GM18502 (cell line): ENCODE data around the gene GPR139.

Experiments used
- ATAC-seq: cut with Tn5 transposase; IDR thresholded peaks from one replicate; pipeline ENCODE4 v1.9.1; 2021; ENCODE audit warnings: mild to moderate bottlenecking; ENCODE audit not compliant: unreplicated experiment, poor library complexity

GPR139 gene

DNA sequence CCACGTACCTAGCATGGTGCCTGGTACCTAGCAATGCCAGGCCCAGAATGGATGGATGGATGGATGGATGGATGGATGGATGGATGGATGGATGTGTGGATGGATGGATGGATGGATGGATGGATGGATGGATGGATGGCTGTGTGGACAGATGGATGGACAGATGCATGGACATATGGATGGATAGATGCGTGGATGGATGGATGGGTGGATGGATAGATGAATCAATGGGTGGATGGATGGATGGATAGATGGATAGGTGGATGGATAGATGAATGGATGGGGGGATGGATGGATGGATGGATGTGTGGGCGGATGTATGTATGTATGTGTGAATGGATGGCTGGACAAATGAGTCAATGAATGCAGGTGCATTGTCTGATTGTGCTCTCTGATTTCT lies 12.6 kb downstream of the GPR139 start:
- ATAC-seq: no peak

GRCh38 chr16:20056436-20056835 lies 17.3 kb downstream of the GPR139 start:
- no peak for ATAC-seq

- no peak for ATAC-seq
These were observed 20.4 kb downstream of the GPR139 start for GRCh38 chr16:20053336-20053735.

GRCh38 chr16:20051611-20052010 lies 22.1 kb downstream of the GPR139 start:
- ATAC-seq: no peak

- no peak for ATAC-seq
These were observed 22.5 kb downstream of the GPR139 start for GRCh38 chr16:20051147-20051546.

GRCh38 chr16:20049831-20050230 lies 23.9 kb downstream of the GPR139 start:
- no peak for ATAC-seq

GRCh38 chr16:20045886-20046285 lies 27.8 kb downstream of the GPR139 start:
- no peak for ATAC-seq

DNA sequence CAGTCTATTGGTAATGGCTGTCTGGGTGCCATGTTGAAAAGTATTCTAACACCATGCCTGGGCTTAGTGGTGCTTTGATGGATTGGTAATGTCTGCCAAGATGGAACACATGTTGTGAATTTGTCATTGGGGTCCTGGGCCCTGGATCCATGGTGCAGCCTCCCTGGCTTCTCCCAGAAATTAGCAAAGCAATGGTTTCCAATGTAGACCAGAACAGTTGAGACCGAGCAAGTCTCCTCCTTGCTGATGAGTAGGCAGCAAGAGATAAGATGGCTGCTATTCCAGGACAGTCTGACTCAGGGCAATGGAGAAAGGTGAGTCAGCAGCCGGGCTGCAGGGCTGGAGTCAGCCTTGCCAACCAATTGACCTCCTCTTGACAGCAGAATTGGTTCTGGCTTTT lies 30.8 kb downstream of the GPR139 start:
- no peak for ATAC-seq

DNA sequence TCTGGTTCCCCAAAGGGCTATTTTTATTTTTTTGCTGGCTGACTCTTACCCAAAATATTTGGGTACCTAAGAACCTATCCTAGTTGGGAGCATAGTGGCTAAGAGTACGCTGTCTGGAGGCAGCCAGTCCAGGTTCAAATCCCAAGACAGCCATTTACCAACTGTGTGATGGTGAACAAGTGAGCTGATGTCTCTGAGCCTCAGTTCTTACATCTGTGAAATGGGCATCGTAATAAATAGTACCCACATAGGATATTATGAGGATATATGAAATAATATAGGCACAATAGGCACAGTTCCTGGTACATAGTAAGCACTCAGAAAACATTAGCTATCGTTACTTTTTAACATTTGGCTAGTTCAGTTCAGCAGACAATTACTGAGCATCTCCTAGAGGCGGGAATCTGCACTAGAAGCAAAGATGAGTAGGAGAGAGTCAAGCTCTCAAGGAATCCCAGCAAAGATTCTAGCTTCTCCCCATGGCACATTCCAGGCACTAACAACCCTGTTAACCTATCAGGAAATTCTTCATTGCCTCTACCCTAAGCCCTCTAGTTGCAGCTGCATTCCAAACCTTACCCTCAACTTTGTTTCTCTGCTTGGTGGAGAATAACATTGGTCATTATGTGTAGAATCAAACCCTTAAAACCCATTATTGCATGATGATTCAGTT lies 31.6 kb downstream of the GPR139 start:
- ATAC-seq: no peak

GRCh38 chr16:20040011-20040410 lies 33.7 kb downstream of the GPR139 start:
- ATAC-seq: no peak

DNA sequence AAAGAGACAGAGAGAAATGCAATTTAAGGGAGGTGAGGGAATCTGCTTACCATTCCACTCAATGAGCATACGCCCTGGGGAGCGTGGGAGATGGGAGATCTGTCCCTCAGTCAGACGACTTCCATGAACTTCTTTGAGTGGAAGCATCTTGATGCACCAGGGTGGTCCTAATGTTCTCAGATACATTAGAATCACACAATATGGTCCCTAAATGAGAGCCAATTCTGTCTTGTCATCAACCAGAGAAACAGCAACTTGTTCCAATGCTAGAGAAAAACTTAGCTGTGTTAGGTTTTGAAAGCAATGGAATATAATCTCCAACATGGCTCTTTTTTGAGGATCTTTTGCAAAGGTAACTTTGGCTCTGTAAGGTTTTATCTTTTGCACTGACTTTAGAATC lies 44.1 kb downstream of the GPR139 start:
- no peak for ATAC-seq

GRCh38 chr16:20026361-20027072 lies 47.2 kb downstream of the GPR139 start:
- no peak for ATAC-seq

GRCh38 chr16:20023190-20023589 lies 50.5 kb downstream of the GPR139 start:
- ATAC-seq: no peak

- ATAC-seq: no peak
These were observed 52.7 kb downstream of the GPR139 start for GRCh38 chr16:20020976-20021375.

- no peak for ATAC-seq
These were observed 53.6 kb downstream of the GPR139 start for GRCh38 chr16:20020083-20020482.

GRCh38 chr16:20016234-20016633 lies 57.5 kb downstream of the GPR139 start:
- ATAC-seq: no peak

- ATAC-seq: no peak
These were observed 68.8 kb downstream of the GPR139 start for GRCh38 chr16:20004931-20005330.

- no peak for ATAC-seq
These were observed 70.8 kb downstream of the GPR139 start for GRCh38 chr16:20002936-20003335.

DNA sequence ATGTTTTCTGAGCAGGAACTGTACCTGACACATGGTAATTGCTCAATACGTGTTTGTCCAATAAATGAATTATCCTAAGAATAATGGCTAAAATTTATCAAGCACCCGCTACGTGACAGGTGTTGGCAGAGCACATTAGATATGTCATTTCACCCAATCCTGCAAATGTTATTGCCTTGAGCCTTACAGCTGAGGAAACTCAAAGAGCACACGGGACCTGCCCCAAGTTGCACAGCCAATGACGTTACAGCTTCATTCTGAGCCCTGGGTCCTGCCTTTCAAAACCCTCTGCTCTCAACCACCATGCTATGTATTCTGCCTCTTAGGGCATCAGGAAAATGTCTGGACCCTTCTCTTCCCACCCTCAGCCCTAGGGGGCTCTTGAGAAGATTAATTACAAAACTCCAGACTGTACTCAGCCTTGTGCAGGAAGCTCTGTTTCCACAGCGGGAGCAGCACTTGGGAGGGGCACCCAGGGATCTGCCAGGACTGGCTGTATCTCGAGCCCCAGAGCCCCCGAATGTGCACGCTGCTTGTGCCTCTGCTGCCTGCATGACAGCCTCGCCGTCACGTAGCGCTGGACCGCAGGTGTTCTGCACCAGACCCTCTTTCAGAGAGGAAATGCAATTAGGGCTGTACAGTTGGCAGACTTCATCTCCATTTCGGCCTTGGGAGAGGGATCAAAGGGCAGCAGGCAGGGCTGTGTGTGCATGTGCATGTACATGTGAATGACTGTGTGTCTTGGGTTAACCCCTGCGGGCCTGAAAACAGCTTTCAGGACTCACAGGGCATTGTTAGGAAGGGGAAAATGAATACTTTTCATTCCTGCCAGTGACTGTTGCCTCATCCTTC lies 71.6 kb downstream of the GPR139 start:
- ATAC-seq: no peak

GRCh38 chr16:19997734-19998133 lies 76.0 kb downstream of the GPR139 start:
- no peak for ATAC-seq

DNA sequence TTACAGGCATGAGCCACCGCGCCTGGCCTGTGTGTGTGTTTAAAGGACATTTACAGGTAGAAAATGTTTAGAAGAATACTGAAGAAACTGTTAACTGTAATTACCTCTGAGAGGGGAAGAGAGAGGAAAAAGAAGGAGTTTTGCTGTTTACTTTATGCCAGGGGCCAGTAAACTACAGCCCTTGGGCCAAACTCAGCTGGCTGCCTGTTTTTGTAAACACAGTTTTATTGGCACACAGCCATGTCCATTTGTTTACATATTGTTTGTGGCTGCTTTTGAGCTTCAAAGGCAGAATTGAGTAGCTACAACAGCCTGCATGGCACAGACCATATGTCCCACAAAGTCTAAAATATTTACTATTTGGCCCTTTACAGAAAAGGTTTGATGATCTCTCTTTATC lies 76.4 kb downstream of the GPR139 start:
- no peak for ATAC-seq
